NCI-H2196 (cell line): ENCODE results near the gene GMEB2.
A peak's percentile ranks its signal among the peaks of the same experiment; 100 is the strongest.

Experiments used
- DNase-seq: peaks from one replicate; lab custom pipeline; 2025; ENCODE audit not compliant: unreplicated experiment; lab: John Stamatoyannopoulos, UW

Gene GMEB2

GRCh38 chr20:63547725-63548480 is 79.0 kb downstream of the GMEB2 start, which contains the start of gene SRMS:
TSS of gene SRMS (minus strand) at chr20:63547749. CDS start at chr20:63547463, 286 bp downstream.
- DNase-seq = no peak

DNA sequence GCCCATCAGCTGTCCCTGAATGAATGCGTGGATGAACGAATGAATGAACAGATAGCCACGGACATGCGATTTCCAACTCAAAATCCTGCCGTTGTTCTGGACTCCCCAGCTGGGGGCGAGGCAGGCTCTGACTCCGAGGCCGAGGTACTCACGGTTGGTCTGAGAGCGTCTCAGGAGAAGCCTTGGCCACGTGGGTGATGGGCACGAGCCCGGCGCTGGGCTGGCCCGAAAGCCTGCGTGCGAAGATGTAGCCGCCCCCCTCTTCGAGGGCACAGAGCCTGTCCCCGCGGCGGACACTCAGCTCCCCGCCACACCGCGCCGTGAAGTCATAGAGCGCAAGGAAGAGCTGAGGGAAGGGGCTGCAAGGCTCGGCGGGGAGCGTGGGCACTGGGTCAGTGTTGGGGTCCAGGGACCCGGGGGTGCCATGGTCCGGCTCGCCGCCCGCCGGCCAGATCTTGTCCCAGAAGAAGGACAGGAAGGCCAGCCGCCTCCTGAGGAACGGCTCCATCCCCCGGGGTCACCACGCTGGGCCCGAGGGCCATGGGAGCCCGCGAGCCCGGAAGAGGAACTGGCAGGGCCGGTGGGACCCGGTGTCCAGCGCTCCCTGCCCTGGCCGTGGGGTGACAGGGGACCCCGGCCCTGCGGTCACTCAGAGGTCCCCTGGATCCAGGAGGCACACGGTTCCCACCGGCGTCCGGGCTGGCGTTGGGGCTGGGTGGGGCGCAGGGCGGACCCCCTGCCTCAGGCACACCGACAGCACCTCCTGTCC is 79.8 kb downstream of the GMEB2 start:
- no peak for DNase-seq

DNA sequence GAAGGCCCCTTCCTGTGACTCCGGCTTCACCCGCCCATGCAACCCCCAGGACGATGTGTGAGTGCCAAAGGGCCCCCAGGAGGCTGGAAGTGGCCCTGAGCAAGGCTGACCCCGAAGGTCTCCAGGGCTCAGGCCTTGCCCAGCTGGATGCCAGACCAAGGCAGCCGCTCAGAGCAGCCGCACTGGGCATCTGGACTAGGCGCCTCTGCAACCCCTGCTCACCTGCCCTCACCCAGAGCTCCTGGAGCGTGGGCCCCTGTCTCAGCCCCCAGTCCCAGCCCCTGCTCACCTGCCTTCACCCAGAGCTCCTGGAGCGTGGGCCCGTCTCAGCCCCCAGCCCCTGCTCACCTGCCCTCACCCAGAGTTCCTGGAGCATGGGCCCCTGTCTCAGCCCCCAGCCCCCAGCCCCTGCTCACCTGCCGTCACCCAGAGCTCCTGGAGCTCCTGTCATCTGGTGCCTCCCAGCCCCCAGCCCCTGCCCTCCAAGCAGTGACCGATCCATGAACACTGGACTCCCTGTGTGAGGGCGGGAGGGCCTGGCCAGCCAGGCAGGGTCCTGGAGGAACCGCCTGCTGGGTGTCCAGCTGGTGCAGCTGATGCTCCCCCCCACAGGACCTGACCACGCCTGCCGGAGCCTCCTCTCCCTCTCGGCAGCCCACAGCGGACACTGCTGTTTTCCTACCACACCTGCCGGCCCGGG is 80.5 kb downstream of the GMEB2 start:
- DNase-seq = no peak

DNA sequence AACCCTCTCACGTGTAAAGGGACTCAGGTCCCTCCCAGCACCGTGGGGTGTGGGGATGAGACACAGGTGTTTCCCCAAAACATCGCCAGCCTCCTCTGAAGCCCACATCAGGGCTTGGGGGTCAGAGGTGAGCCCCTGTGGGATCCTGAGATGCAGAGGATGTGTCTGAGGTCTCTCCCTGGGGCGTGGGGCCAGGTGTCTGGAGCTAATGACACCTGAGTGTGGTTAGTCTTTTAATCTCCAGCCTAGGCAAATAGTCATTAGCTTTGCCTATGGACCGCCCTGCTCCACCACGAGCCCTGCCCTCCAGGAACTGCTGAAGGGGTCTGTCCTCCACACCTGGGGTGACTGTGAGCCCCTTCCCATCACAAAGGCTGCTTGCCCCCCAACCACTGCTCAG is 81.1 kb downstream of the GMEB2 start:
- DNase-seq = no peak

DNA sequence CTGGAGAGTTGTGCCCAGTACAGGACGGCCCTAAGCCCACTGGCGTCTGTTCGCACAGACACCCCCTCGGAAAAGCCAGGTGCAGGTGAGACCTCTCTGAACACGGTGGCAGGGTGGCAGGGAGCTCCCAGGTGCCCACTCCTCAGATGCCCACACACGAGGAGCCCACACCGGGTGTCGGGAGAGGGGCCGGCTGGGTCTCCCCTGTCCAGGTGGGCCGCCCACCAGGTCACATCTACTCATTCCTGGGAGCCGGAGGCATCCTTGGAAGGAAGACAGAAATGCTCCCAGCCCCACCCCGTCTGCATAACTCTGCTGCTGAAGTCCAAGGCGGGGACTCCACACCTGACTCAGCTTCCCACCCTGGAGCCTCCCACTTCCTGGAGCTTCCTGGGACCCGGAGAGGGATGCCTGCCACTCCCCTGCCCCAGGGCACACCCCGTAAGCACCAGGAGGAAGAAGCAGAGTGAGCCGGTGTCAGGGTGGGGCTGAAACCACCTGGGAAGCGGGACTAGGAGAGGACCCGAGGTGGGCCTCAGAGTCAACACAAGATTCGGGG is 81.9 kb downstream of the GMEB2 start:
- DNase-seq = no peak

DNA sequence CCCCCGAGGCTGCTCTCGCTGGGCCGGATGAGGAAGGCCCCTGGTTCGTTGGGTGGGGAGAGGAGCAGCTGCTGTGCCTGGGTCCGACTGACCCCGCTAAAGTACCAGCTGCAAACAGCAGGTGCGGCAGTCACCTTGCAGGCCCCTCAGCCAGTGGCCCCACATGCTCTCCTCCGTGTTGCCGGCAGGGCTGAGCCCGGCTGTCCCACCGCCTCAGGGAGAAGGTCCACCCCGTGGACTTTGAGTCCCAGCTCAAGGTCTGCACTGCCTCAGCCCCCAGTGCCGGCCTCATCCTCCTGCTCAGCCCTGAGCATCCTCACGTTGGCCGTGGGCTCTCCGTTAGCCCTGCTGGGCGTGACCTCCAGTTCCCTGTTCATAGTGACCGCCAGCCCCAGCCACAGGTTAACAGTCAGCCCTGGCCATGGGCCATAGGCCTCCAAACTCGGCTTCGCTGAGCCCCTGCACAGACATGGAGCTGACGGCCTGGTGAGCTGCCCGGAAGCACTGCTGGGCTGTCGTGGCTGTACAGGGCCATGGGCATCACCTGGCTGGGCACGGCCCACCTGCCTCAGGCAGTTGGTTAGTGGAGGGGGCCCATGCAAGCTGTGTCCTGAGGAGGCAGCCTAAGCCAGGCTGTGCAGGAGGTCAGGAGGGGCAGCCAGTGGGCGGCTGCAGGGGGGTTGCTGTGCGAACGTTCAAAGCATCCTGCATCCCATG is 82.5 kb downstream of the GMEB2 start:
- no peak for DNase-seq

DNA sequence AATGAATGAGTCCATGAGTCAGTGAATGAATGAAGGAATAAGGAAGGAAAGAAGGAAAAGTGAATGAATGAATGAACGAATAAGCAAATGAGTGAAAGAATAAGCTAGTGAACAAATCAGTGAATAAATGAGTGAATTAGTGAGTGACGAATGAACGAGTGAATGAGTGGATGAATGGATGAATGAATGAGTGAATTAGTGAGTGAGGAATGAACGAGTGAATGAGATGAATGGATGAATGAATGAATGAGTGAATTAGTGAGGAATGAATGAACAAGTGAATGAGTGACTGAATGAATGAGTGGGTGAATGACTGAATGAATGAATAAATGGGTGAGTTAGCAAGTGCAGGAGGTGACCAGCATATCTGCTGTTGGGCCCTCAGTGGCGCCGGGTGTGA is 83.2 kb downstream of the GMEB2 start:
- no peak for DNase-seq

GRCh38 chr20:63543131-63543530 is 83.8 kb downstream of the GMEB2 start:
- DNase-seq = no peak

DNA sequence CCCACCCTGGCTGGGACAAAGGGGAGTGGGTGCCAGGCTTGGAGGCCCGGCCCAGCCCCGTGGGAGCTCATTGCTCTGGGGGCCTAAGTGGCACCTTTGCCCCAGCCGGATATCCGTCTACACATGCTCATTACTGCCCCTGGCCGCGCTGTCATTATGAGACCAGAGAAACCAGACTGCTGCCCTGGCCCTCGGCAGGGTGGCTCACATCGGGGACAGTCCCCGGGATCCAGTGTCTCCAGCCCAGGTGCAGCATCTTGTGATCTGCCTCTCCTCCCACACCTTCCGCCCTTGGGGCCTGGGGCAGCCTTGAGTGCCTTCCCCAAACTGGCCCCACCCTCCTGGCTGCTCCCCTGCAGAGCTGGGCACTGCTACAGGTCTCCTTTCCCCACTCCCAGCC is 84.2 kb downstream of the GMEB2 start:
- DNase-seq = no peak

- no peak for DNase-seq
These were observed 84.8 kb downstream of the GMEB2 start for GRCh38 chr20:63542031-63542559.

DNA sequence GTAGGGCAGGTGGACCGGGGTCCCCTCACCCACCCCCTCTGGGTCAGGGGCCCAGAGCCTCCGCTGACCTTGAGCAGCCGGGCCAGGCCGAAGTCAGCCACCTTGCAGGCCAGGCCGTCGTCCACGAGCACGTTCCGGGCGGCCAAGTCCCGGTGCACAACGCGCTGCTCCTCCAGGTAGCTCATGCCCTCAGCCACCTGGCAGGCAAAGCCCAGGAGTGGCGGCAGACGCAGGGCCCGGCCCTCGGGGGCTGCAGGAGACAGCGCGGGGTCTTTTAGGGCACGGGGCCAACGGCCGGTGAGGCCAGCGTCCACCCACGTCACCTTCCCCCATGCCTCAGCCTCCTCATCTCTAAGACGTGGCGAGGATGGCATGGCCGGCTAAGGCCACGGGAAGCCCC is 85.5 kb downstream of the GMEB2 start:
- DNase-seq = no peak

DNA sequence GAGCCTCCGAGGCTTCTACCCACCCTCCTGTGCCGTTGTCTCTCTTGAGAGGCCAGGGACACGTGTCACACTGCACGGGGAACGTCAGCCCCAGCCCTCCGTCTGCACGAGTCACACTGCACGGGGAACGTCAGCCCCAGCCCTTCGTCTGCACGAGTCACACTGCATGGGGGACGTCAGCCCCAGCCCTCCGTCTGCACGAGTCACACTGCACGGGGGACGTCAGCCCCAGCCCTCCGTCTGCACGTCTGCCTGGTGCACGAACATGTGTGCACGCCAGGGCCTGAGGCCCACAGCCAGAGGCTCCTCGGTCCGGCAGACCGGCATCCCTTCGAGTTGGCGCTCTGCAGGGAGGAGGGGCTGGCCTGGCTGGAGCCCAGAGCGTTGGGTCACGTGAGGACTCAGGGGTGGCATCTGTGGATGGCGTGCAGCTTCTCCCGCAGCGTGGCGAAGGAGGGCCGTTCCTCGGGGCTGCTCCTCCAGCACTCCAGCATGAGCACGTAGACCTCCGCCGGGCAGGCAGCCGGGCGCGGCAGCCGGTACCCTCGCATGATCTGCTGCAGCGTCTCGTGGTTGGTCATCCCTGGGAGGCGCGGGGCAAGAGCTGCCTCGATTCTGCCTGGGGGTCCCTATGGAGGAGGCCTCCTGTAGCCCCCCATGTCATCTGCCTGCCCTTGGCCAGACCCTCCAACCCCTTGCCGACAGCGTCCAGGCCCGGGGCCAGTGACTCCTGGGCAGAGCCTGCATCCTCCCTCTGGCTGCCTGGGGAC is 86.3 kb downstream of the GMEB2 start:
- no peak for DNase-seq

GRCh38 chr20:63539441-63540370 is 87.2 kb downstream of the GMEB2 start:
- no peak for DNase-seq

GRCh38 chr20:63539092-63539430 is 87.8 kb downstream of the GMEB2 start:
- no peak for DNase-seq

DNA sequence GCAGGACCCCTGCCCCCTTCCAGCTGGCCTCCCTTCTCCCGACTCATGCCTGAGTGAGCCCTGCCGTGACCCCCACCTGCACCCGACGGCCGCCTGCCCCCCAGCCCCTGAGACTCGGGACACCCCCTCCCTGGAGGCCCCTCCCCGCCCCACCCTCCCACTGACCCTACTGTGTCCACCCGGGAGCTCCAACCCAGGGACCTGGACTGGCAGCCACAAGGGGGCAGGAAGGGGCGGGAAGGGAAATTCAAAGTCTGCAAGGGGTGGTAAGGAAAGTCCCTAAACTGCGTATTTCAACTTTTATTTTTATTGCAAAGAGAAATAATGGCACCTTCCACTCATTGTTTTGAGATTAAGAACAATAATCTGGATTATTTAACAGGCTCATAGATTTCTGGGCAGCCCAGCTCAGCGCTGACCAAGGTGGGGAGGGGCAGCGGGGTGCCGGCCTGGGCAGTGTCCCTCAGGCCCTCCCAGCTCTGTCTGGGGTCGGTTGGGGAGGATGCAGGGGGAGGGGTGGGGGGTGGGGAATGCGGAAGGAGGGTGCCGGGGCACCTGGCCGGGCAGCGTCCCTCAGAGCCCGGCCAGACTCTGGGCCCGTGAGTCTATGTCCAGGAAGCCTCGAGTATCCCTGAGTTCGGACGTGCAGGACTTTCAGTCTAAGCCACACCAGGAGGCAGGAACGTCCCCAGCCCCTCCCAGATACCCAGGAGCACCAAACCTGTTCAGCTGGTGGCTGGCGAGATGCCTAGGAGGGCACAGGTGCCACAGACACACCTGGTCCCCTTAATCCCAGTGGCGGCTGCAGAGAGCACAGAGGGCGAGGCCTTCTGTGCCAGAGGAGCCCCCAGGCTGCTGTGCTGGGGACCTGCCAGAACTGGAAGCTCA is 88.5 kb downstream of the GMEB2 start:
- peak; percentile 85 for DNase-seq
